SK-N-SH (cell line): Measurements from ENCODE around the gene BBS9. TPM values are rescaled to one million over a fixed set of nuclear protein-coding genes. Genes with fewer than 3 reads are reported as not detected.
"Not testable (repeated sequence)": the region's sequence is repeated elsewhere in the genome, so short reads cannot be mapped to it uniquely, and the experiment has no call there.

Source experiments
- CTCF ChIA-PET: fragments of 300-600, 350-600 bp; formaldehyde crosslinking; extraction: SDS; loops from one replicate; lab custom pipeline; 2021; lab: Yijun Ruan, JAX
- POLR2A ChIA-PET: fragments of 350-600 bp; sonication (Branson Sonifier 250); formaldehyde crosslinking; extraction: SDS; loops from one replicate; lab custom pipeline; 2020; ENCODE audit warnings: antibody characterized with exemption, inconsistent platforms; lab: Yijun Ruan, JAX
- DNase-seq: peaks from one replicate; pipeline ENCODE4 v3.0.0; 2012
- H2AFZ ChIP-seq: fragments of 200-600 bp; sonication (generic); 2 replicates; pipeline ENCODE4 v1.8.1; 2016; ENCODE audit warnings: antibody characterized with exemption, mild to moderate bottlenecking, low read depth
- H3F3A ChIP-seq: fragments of 200-600 bp; sonication (generic); replicated peaks from 2 replicates; pipeline ENCODE3; 2016; ENCODE audit warnings: antibody characterized with exemption, mild to moderate bottlenecking; ENCODE audit not compliant: insufficient read depth
- H3K27ac ChIP-seq, 2 experiments: fragments of 200-500 bp in 1 of 2; fragments of 200-600 bp in 1 of 2; sonication (Bioruptor generic) in 1 of 2; sonication (generic), shearing (Covaris generic) in 1 of 2; 2 replicates each; pipeline versions ENCODE4 v1.5.1 to v1.6.1; 2014 to 2016; ENCODE audit warnings: low read depth in 2 of 2, inconsistent platforms in 1 of 2, low read length in 1 of 2, mild to moderate bottlenecking in 1 of 2, mixed read lengths in 1 of 2
- H3K27me3 ChIP-seq: fragments of 200-600 bp; sonication (generic), shearing (Covaris generic); 2 replicates; pipeline ENCODE4 v1.6.1; 2016; ENCODE audit warnings: mixed run types; ENCODE audit not compliant: insufficient read depth
- H3K36me3 ChIP-seq, 2 experiments: fragments of 200-500 bp in 1 of 2; fragments of 200-600 bp in 1 of 2; sonication (Bioruptor generic) in 1 of 2; sonication (generic) in 1 of 2; replicated peaks in 1 of 2; 2 replicates each; pipeline versions ENCODE3 to v1.5.1; 2014 to 2016; ENCODE audit warnings: low read length in 1 of 2, mild to moderate bottlenecking in 1 of 2; ENCODE audit not compliant: insufficient read depth in 2 of 2, control insufficient read depth in 1 of 2
- H3K4me1 ChIP-seq, 2 experiments: fragments of 200-500 bp in 1 of 2; fragments of 200-600 bp in 1 of 2; sonication (Bioruptor generic) in 1 of 2; sonication (generic), shearing (Covaris generic) in 1 of 2; 2 replicates each; pipeline versions ENCODE4 v1.5.1 to v1.6.1; 2014 to 2016; ENCODE audit warnings: low read depth in 1 of 2, low read length in 1 of 2, mixed run types in 1 of 2; ENCODE audit not compliant: insufficient read depth in 2 of 2, control insufficient read depth in 1 of 2
- H3K4me2 ChIP-seq: fragments of 200-600 bp; sonication (generic), shearing (Covaris generic); 2 replicates; pipeline ENCODE4 v1.6.1; 2017; ENCODE audit warnings: mixed run types
- H3K4me3 ChIP-seq, 2 experiments: fragments of 200-500 bp in 1 of 2; fragments of 200-600 bp in 1 of 2; sonication (Bioruptor generic) in 1 of 2; sonication (generic), shearing (Covaris generic) in 1 of 2; 2 replicates each; pipeline versions ENCODE4 v1.5.1 to v1.8.1; 2014 to 2016; ENCODE audit warnings: low read depth in 2 of 2, inconsistent platforms in 1 of 2, low read length in 1 of 2, mild to moderate bottlenecking in 1 of 2, mixed read lengths in 1 of 2, moderate library complexity in 1 of 2
- H3K79me2 ChIP-seq: fragments of 200-600 bp; sonication (generic); 2 replicates; pipeline ENCODE4 v1.8.1; 2017; ENCODE audit warnings: mild to moderate bottlenecking; ENCODE audit not compliant: insufficient read depth
- H3K9ac ChIP-seq: fragments of 200-600 bp; sonication (generic); 2 replicates; pipeline ENCODE4 v1.6.1; 2017; ENCODE audit warnings: mixed run types
- H3K9me2 ChIP-seq: fragments of 200-600 bp; sonication (generic); 2 replicates; pipeline ENCODE4 v1.6.1; 2017; ENCODE audit warnings: mixed run types
- H3K9me3 ChIP-seq: fragments of 200-600 bp; sonication (generic); 2 replicates; pipeline ENCODE4 v1.6.1; 2017; ENCODE audit warnings: mixed run types, mild to moderate bottlenecking, moderate library complexity
- H4K20me1 ChIP-seq: fragments of 200-600 bp; sonication (generic); 2 replicates; pipeline ENCODE4 v1.6.1; 2017; ENCODE audit warnings: mild to moderate bottlenecking, mixed run types; ENCODE audit not compliant: insufficient read depth
- ELF1 ChIP-seq: IDR thresholded peaks from 2 replicates; pipeline ENCODE4 v1.4.0; 2012
- EP300 ChIP-seq, 2 experiments: IDR thresholded peaks; 2 replicates each; pipeline versions ENCODE4 v1.4.0 to v1.6.1; 2012; ENCODE audit warnings: borderline replicate concordance in 1 of 2, low read depth in 1 of 2, low read length in 1 of 2
- FOXM1 ChIP-seq: IDR thresholded peaks from 2 replicates; pipeline ENCODE4 v1.4.0; 2012; ENCODE audit warnings: low read depth, mild to moderate bottlenecking
- GABPA ChIP-seq: IDR thresholded peaks from 2 replicates; pipeline ENCODE4 v1.4.0; 2012; ENCODE audit warnings: low read depth, mild to moderate bottlenecking
- GATA2 ChIP-seq: sonication (generic); formaldehyde crosslinking; IDR thresholded peaks from 2 replicates; pipeline ENCODE4 v1.5.0; 2020; ENCODE audit warnings: mild to moderate bottlenecking, missing genetic modification reagents
- JUND ChIP-seq: IDR thresholded peaks from 2 replicates; pipeline ENCODE4 v1.4.0; 2012
- MEF2A ChIP-seq: IDR thresholded peaks from 2 replicates; pipeline ENCODE4 v1.4.0; 2012; ENCODE audit warnings: low read depth, borderline replicate concordance
- NRF1 ChIP-seq: IDR thresholded peaks from 2 replicates; pipeline ENCODE4 v1.6.1; 2012; ENCODE audit warnings: low read depth, mild to moderate bottlenecking, low read length
- RAD21 ChIP-seq: IDR thresholded peaks from 2 replicates; pipeline ENCODE4 v1.6.1; 2012; ENCODE audit warnings: mild to moderate bottlenecking, low read length
- RFX5 ChIP-seq: IDR thresholded peaks from 2 replicates; pipeline ENCODE4 v1.6.1; 2012; ENCODE audit warnings: mild to moderate bottlenecking, improper control_type of control experiment, low read length
- RXRA ChIP-seq: IDR thresholded peaks from 2 replicates; pipeline ENCODE4 v1.4.0; 2012; ENCODE audit warnings: low read depth, mild to moderate bottlenecking, borderline replicate concordance
- SIN3A ChIP-seq: IDR thresholded peaks from 2 replicates; pipeline ENCODE4 v1.6.1; 2012; ENCODE audit warnings: low read depth, mild to moderate bottlenecking, low read length, moderate library complexity, borderline replicate concordance
- TAF1 ChIP-seq: IDR thresholded peaks from 2 replicates; pipeline ENCODE4 v1.6.1; 2012; ENCODE audit warnings: low read depth, mild to moderate bottlenecking, low read length, moderate library complexity, borderline replicate concordance
- ZBTB33 ChIP-seq: IDR thresholded peaks from 2 replicates; pipeline ENCODE4 v1.4.0; 2012; ENCODE audit warnings: low read depth, borderline replicate concordance
- WGBS: methylation state at CpG from one replicate; pipeline ENCODE4 v1.1.6; 2017; ENCODE audit warnings: low lambda C conversion rate; 5-methylcytosine and 5-hydroxymethylcytosine counted together
- polyA plus RNA-seq, 3 experiments: library from polyadenylated mRNA; depleted of rRNA; stranded (reverse); fragments of >200 nt; gene quantifications; 2 replicates each; pipeline ENCODE4 v1.2.3, GENCODE V29; 2012

Gene BBS9
- polyA plus RNA-seq, 1 of the 3 experiments (the other 2 are of a cell fraction) = 7.5 TPM

GRCh38 chr7:33300742-33301141, 171.4 kb downstream of the BBS9 start:
- H3K27me3 ChIP-seq = no peaks in the 10 kb centered on the region
- no peaks in the 10 kb centered on the region for H3K4me1 ChIP-seq
- TF ChIP-seq RAD21 (no peak), NRF1 (no peak), MEF2A (no peak), SIN3A (no peak), RXRA (no peak), RFX5 (no peak), GABPA (no peak), ZBTB33 (no peak), TAF1 (no peak), JUND (no peak), EP300 (IDR thresholded peaks at IDR 0.05; ENCODE audit: borderline replicate concordance in 1 of 2, low read depth in 1 of 2, low read length in 1 of 2) (no peak), FOXM1 (no peak), GATA2 (CRISPR knock-in tag) (no peak), ELF1 (no peak)
- no peaks in the 10 kb centered on the region for H4K20me1 ChIP-seq
- H3K9me2 ChIP-seq = 0 out of 2 replicates have a peak, but pooled peaks cover 3% of the 10 kb centered on the region
- H3K4me2 ChIP-seq = no peak overlapping the region
- no peaks in the 10 kb centered on the region for H3F3A ChIP-seq
- H3K36me3 ChIP-seq = no peaks in the 10 kb centered on the region
- no peak for DNase-seq
- CTCF ChIA-PET = interaction anchor here (0.9 to 1.0 kb wide), 2 partner anchors 9 to 57 kb away, joined by 3 read pairs; no protein-coding TSS in a partner anchor
- H3K9ac ChIP-seq = no peak overlapping the region
- peaks cover 13% of the 10 kb centered on the region for H3K9me3 ChIP-seq
- H3K27ac ChIP-seq = no peak overlapping the region
- no peaks in the 10 kb centered on the region for H3K79me2 ChIP-seq
- H2AFZ ChIP-seq = no peak overlapping the region
- H3K4me3 ChIP-seq = no peak overlapping the region
- POLR2A ChIA-PET = no interaction called here

DNA sequence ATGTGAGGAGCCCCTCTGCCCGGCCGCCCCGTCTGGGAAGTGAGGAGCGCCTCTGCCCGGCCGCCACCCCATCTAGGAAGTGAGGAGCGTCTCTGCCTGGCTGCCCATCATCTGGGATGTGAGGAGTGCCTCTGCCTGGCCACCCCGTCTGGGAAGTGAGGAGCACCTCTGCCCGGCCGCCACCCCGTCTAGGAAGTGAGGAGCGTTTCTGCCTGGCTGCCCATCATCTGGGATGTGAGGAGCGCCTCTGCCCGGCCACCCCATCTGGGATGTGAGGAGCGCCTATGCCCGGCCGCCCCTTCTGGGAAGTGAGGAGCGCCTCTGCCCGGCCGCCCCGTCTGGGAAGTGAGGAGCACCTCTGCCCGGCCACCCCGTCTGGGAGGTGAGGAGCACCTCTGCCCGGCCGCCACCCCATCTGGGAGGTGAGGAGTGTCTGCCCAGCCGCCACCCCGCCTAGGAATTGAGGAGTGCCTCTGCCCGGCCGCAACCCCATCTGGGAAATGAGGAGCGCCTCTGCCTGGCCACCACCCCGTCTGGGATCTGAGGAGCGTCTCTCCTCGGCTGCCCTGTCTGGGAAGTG, 174.7 kb downstream of the BBS9 start:
- H3K4me1 ChIP-seq, H3K36me3 ChIP-seq, DNase-seq, POLR2A ChIA-PET, H2AFZ ChIP-seq, H3K9me2 ChIP-seq, H3K9ac ChIP-seq, CTCF ChIA-PET, H3K27me3 ChIP-seq, H3K79me2 ChIP-seq, H4K20me1 ChIP-seq, H3F3A ChIP-seq, H3K27ac ChIP-seq, H3K4me2 ChIP-seq, H3K4me3 ChIP-seq: not testable (repeated sequence)
- H3K9me3 ChIP-seq = peaks cover 13% of the 10 kb centered on the region
- WGBS = 93% methylated on average over 28 of the region's 33 CpGs
